ENCODE data around the gene GOSR2. TPM values are rescaled to one million over a fixed set of nuclear protein-coding genes. Genes with fewer than 3 reads are reported as not detected.
"Not testable (repeated sequence)": the region's sequence is repeated elsewhere in the genome, so short reads cannot be mapped to it uniquely, and the experiment has no call there.

Gene GOSR2
- total RNA-seq, 4 donors from 2014 or later = 45.9 to 88.3 (median 51.6) TPM

DNA sequence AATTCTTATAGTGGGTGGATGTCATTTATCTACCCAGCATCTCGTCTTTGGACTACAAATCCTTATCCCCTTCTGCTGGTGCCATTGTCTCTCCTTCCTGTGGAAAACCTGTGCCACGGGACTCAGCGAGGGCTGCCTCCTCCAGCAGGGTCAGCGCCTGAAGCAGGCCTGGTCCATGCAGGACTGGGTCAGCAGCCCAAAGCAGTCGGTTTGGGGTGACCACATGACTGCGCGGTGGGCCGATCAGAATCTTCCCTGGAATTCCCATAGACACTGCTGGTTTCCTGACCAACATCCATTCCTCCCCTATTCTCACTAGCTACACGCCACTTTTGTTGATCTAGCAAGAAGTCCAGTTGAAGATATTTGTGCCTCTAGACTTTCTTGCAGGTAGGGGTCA lies 29.2 kb downstream of the GOSR2 start:
- no peak overlapping the region for H3K27ac ChIP-seq
- H3K9me3 ChIP-seq = no peaks in the 10 kb centered on the region
- H3K36me3 ChIP-seq = no peaks in the 10 kb centered on the region
- no peak for DNase-seq
- intact Hi-C loops (cut with DNase I) = no loop called here
- H3K4me1 ChIP-seq = no peaks in the 10 kb centered on the region
- WGBS, 2 donors = 78 to 79% methylated on average over 9 of the region's 9 CpGs
- TF ChIP-seq, protein P1, sequence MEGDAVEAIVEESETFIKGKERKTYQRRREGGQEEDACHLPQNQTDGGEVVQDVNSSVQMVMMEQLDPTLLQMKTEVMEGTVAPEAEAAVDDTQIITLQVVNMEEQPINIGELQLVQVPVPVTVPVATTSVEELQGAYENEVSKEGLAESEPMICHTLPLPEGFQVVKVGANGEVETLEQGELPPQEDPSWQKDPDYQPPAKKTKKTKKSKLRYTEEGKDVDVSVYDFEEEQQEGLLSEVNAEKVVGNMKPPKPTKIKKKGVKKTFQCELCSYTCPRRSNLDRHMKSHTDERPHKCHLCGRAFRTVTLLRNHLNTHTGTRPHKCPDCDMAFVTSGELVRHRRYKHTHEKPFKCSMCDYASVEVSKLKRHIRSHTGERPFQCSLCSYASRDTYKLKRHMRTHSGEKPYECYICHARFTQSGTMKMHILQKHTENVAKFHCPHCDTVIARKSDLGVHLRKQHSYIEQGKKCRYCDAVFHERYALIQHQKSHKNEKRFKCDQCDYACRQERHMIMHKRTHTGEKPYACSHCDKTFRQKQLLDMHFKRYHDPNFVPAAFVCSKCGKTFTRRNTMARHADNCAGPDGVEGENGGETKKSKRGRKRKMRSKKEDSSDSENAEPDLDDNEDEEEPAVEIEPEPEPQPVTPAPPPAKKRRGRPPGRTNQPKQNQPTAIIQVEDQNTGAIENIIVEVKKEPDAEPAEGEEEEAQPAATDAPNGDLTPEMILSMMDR (IDR thresholded peaks at IDR 0.05) = no peak
- TF ChIP-seq POLR2A (IDR thresholded peaks at IDR 0.05) = no peak
- H3K27me3 ChIP-seq = no peaks in the 10 kb centered on the region
- H3K4me3 ChIP-seq (replicated peaks in 1 of 3) = no peak overlapping the region

- H3K27ac ChIP-seq; intact Hi-C loops (cut with DNase I); H3K4me3 ChIP-seq (replicated peaks in 1 of 3); H3K9me3 ChIP-seq; H3K4me1 ChIP-seq; DNase-seq; H3K36me3 ChIP-seq; H3K27me3 ChIP-seq: not testable (repeated sequence)
- WGBS, 2 donors = 88 to 100% methylated on average over 2 of the region's 4 CpGs
Measured at GRCh38 chr17:46953191-46953590, 30.2 kb downstream of the GOSR2 start.

DNA sequence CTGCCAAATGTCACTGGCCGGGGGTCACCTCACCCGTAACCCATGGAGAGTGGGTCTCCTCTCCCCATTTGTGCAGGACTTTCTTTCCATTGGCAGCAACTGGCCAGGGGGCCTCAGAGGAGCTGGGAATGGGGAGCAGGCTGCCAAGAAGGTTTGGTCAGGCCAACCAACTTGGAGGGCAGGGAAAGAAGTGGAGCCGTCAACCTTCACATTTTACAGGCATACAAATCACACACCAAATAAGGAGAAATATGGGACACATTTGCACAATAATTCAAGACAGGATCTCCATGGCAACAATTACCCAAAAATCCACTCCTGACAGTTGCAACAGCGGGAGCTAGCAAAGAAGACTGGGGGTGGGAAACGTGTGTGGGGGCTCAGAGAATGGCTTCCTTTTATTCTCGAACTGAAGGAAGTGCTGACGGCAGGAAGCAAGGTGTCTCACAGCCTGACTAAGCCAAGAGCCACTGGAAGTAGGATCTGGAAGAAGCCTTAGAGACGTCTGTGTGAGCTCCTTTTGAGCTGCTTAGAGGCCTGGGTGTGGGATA lies 35.2 kb downstream of the GOSR2 start:
- no peaks in the 10 kb centered on the region for H3K36me3 ChIP-seq
- no peaks in the 10 kb centered on the region for H3K9me3 ChIP-seq
- no peak overlapping the region for H3K4me3 ChIP-seq (replicated peaks in 1 of 3)
- intact Hi-C loops (cut with DNase I) = no loop called here
- H3K27ac ChIP-seq = no peak overlapping the region
- DNase-seq = no peak
- no peaks in the 10 kb centered on the region for H3K27me3 ChIP-seq
- 62 to 65% methylated on average over 7 to 8 of the region's 8 CpGs for WGBS, 2 donors
- TF ChIP-seq, protein P1 (IDR thresholded peaks at IDR 0.05) = no peak
- no peak for TF ChIP-seq POLR2A (IDR thresholded peaks at IDR 0.05)
- no peaks in the 10 kb centered on the region for H3K4me1 ChIP-seq

GRCh38 chr17:46960152-46960551 lies 37.2 kb downstream of the GOSR2 start:
- Histone ChIP-seq H3K9me3 (no peaks in the 10 kb centered on the region), H3K27ac (no peak overlapping the region), H3K27me3 (no peaks in the 10 kb centered on the region), H3K4me3 (replicated peaks in 1 of 3) (no peak overlapping the region), H3K4me1 (no peaks in the 10 kb centered on the region), H3K36me3 (no peaks in the 10 kb centered on the region)
- DNase-seq = no peak
- intact Hi-C loops (cut with DNase I) = no loop called here
- TF ChIP-seq, protein P1 (IDR thresholded peaks at IDR 0.05) = no peak
- TF ChIP-seq POLR2A (IDR thresholded peaks at IDR 0.05) = no peak
- WGBS, 2 donors = 46 to 47% methylated on average over 2 of the region's 2 CpGs

DNA sequence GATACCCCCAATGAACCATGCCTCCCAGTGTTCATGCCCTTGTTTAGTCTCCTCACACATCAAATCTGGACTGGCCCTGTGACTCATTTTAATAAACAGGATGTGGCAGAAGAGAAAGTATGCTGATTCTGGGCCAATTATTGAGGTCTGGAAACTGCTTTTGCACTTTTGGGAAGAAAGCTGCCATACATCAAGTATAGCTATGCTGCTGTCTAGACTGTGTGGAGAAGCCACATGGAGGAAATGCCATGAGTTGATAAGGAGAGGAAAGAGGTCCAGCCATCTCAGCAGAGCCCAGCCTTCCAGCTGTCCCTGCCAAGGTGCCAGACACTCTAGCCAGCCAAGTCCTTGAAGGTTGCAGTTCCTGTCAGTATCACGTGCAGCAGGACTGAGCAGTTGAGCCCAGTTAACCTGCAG lies 39.4 kb downstream of the GOSR2 start:
- H3K27me3 ChIP-seq = no peaks in the 10 kb centered on the region
- H3K4me3 ChIP-seq (replicated peaks in 1 of 3) = no peak overlapping the region
- 0 to 9% methylated on average over 1 of the region's 1 CpG for WGBS, 2 donors
- no peak for DNase-seq
- no peaks in the 10 kb centered on the region for H3K36me3 ChIP-seq
- H3K4me1 ChIP-seq = no peaks in the 10 kb centered on the region
- no peak overlapping the region for H3K27ac ChIP-seq
- H3K9me3 ChIP-seq = no peaks in the 10 kb centered on the region
- intact Hi-C loops (cut with DNase I) = no loop called here
- TF ChIP-seq POLR2A (IDR thresholded peaks at IDR 0.05) = no peak
- TF ChIP-seq, protein P1 (IDR thresholded peaks at IDR 0.05) = no peak

- no peaks in the 10 kb centered on the region for H3K27me3 ChIP-seq
- WGBS, 2 donors = 75 to 90% methylated on average over 2 of the region's 2 CpGs
- intact Hi-C loops (cut with DNase I) = no loop called here
- DNase-seq = no peak
- TF ChIP-seq POLR2A (IDR thresholded peaks at IDR 0.05) = no peak
- TF ChIP-seq, protein P1 (IDR thresholded peaks at IDR 0.05) = no peak
- no peaks in the 10 kb centered on the region for H3K36me3 ChIP-seq
- no peak overlapping the region for H3K4me3 ChIP-seq (replicated peaks in 1 of 3)
- H3K4me1 ChIP-seq = no peaks in the 10 kb centered on the region
- H3K9me3 ChIP-seq = no peaks in the 10 kb centered on the region
- no peak overlapping the region for H3K27ac ChIP-seq
Measured at GRCh38 chr17:46963571-46963970, 40.6 kb downstream of the GOSR2 start.
